ENCODE data around the gene APOL3. TPM values are rescaled to one million over a fixed set of nuclear protein-coding genes. Genes with fewer than 3 reads are reported as not detected.
"Not testable (repeated sequence)": the region's sequence is repeated elsewhere in the genome, so short reads cannot be mapped to it uniquely, and the experiment has no call there.

The APOL3 gene
- total RNA-seq, 4 donors from 2014 or later: 22.1 to 108 (median 76.7) TPM

DNA sequence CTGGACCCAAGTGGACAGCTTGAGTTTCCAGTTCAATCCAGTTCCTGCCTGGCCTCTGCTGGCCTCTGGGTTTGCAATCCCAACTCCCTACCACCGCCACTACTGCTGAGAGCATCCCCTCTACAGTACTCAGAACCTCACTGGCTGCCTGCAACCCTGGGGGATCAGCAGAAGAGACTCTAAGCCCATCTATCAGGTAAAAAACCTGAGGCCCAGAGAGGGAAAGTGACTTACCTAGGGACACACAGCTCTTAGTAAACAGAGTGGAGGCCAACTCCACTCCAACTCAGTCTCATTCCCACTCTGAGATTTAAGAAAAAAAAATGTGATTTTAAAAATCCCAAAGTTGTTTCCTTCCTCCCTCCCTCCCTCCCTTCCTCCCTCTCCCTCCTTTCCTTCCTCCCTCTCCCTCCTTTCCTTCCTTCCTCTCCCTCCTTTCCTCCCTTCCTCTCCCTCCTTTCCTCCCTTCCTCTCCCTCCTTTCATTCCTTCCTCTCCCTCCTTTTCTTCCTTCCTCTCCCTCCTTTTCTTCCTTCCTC, 34.5 kb downstream of the APOL3 start:
- Histone ChIP-seq H3K4me3 (no peak overlapping the region), H3K9me3 (no peaks in the 10 kb centered on the region), H3K27me3 (no peaks in the 10 kb centered on the region), H3K27ac (no peak overlapping the region), H3K36me3 (no peaks in the 10 kb centered on the region), H3K4me1 (no peaks in the 10 kb centered on the region)
- no peak for DNase-seq
- no peak for TF ChIP-seq POLR2A (IDR thresholded peaks at IDR 0.05)
- TF ChIP-seq CTCF (IDR thresholded peaks at IDR 0.05): no peak
- intact Hi-C loops (cut with DNase I; ENCODE audit: low total_unique reads): no loop called here

- intact Hi-C loops (cut with DNase I; ENCODE audit: low total_unique reads): no loop called here
- Histone ChIP-seq H3K9me3 (no peaks in the 10 kb centered on the region), H3K36me3 (no peaks in the 10 kb centered on the region), H3K4me1 (no peaks in the 10 kb centered on the region), H3K4me3 (no peak overlapping the region), H3K27ac (no peak overlapping the region), H3K27me3 (no peaks in the 10 kb centered on the region)
- DNase-seq: no peak
- no peak for TF ChIP-seq CTCF (IDR thresholded peaks at IDR 0.05)
- no peak for TF ChIP-seq POLR2A (IDR thresholded peaks at IDR 0.05)
Observed at GRCh38 chr22:36125434-36125833, 35.1 kb downstream of the APOL3 start.

DNA sequence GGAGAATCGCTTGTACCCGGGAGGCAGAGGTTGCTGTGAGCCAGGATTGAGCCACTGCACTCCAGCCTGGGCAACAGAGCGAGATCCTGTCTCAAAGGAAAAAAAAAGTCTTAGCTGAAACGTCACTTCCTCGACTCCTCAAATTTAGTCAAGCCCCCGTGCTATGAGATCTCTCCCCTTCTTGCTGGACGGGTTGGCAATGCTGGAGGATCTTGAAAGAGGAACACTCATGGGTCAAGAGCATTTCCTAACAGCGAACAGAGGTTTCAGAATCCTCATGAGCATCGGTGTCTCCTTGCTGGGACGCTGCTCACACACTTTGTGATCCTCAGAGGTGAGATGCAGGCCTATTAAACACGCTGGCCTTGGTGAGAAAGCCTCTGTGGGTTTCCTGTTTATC, 35.9 kb downstream of the APOL3 start:
- Histone ChIP-seq H3K36me3 (no peaks in the 10 kb centered on the region), H3K4me3 (no peak overlapping the region), H3K4me1 (no peaks in the 10 kb centered on the region), H3K9me3 (no peaks in the 10 kb centered on the region), H3K27ac (peak overlapping the region in 1 of 2 donors; percentile 79), H3K27me3 (no peaks in the 10 kb centered on the region)
- DNase-seq: no peak
- TF ChIP-seq CTCF (IDR thresholded peaks at IDR 0.05) (no peak), POLR2A (IDR thresholded peaks at IDR 0.05) (no peak)
- intact Hi-C loops (cut with DNase I; ENCODE audit: low total_unique reads): no loop called here

DNA sequence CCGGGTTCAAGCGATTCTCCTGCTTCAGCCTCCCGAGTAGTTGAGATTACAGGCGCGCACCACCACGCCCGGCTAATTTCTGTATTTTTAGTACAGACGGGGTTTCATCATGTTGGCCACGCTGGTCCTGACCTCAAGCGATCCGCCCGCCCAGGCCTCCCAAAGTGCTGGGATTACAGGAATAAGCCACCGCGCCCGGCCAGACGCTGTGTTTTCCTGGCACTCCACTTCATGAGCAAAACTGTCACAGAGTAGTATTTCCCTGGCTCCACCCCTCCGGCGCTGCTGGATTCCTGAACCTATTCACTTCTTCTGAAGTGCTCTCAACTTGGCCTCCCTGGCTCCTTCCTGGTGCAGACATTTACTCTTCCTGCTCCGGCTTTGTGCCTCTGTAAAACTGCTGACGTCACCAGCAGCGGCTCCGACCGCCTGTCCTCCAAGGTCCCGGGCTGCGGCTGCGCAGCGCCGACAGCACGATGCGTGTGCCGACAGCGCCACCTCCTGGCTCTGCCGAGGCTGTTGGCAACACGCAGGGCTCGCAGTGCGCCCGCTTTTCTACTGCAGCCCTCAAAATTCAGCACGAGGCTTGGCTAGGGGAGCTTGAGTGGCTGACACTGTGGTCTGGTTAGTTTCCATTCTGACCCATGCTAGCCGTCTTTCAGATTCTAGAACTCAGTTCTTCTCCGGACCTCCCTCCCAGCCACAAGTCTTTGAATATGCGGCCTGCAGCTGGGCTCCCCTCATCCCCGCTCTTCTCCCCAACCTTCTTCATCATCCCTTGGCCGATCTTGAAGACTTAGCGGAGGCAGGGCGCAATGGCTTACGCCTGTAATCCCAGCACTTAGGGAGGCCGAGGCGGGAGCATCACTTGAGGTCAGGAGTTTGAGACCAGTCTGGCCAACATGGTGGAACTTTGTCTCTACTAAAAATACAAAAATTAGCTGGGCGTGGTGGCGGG, 36.6 kb downstream of the APOL3 start:
- peak; percentile 50 to 52 for TF ChIP-seq POLR2A (IDR thresholded peaks at IDR 0.05)
- TF ChIP-seq CTCF (IDR thresholded peaks at IDR 0.05): peak; percentile 98 to 100 (median 99)
- intact Hi-C loops (cut with DNase I; ENCODE audit: low total_unique reads): no loop called here
- Histone ChIP-seq H3K27ac (peak overlapping the region; percentile 79 to 85), H3K27me3 (no peaks in the 10 kb centered on the region), H3K9me3 (no peaks in the 10 kb centered on the region), H3K4me3 (peak overlapping the region in 1 of 2 donors; percentile 18), H3K4me1 (no peaks in the 10 kb centered on the region), H3K36me3 (no peaks in the 10 kb centered on the region)
- peak; percentile 94 to 95 for DNase-seq

DNA sequence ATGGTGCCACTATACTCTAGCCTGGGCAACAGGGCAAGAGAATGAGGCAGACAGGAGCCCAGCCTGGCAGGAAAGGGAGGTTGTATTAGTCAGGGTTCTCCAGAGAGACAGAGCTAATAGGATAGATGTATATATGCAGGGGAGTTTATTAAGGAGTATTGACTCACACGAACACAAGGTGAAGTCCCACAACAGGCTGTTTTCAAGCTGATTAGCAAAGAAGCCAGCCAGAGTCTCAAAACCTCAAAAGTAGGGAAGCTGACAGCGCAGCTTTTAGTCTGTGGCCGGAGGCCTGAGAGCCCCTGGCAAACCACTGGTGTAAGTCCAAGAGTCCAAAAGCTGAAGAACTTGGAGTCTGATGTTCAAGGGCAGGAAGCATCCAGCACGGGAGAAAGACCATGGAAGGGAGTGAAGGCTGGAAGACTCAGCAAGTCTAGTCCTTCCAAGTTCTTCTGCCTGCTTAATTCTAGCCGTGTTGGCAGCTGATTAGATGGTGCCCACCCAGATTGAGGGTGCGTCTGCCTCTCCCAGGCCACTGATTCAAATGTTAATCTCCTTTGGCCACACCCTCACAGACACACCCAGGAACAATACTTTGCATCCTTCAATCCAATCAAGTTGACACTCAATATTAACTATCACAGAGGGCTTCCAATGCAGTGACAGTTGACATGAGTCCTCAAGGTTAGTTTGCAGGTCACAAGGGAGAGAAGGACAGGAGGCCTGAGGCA, 39.8 kb downstream of the APOL3 start:
- H3K4me1 ChIP-seq; H3K27me3 ChIP-seq; intact Hi-C loops (cut with DNase I; ENCODE audit: low total_unique reads); H3K27ac ChIP-seq; H3K4me3 ChIP-seq; H3K36me3 ChIP-seq; DNase-seq; H3K9me3 ChIP-seq: not testable (repeated sequence)

Measured in uterus (tissue), 4 donors.